HG03039 (cell line): ENCODE results near the gene CPT1A.

Experiments used
- ATAC-seq: cut with Tn5 transposase; IDR thresholded peaks from one replicate; pipeline ENCODE4 v1.9.1; 2021; ENCODE audit warnings: mild to moderate bottlenecking, moderate library complexity; ENCODE audit not compliant: unreplicated experiment

CPT1A gene

GRCh38 chr11:68804786-68805185 is 36.9 kb downstream of the CPT1A start:
- no peak for ATAC-seq

- no peak for ATAC-seq
Observed at GRCh38 chr11:68803766-68804165, 38.0 kb downstream of the CPT1A start.

- ATAC-seq = no peak
Observed at GRCh38 chr11:68798221-68798813, 43.4 kb downstream of the CPT1A start.

GRCh38 chr11:68796801-68797200 is 44.9 kb downstream of the CPT1A start:
- no peak for ATAC-seq

GRCh38 chr11:68792400-68792966 is 49.2 kb downstream of the CPT1A start:
- ATAC-seq = no peak

GRCh38 chr11:68784653-68785052 is 57.1 kb downstream of the CPT1A start:
- ATAC-seq = no peak

- no peak for ATAC-seq
Observed at GRCh38 chr11:68783216-68783821, 58.4 kb downstream of the CPT1A start.

GRCh38 chr11:68782711-68783110 is 59.0 kb downstream of the CPT1A start:
- ATAC-seq = no peak

GRCh38 chr11:68780829-68781228 is 60.9 kb downstream of the CPT1A start:
- ATAC-seq = no peak

- ATAC-seq = no peak
Observed at GRCh38 chr11:68778205-68778604, 63.5 kb downstream of the CPT1A start.

GRCh38 chr11:68776442-68777235 is 65.1 kb downstream of the CPT1A start:
- ATAC-seq = no peak

GRCh38 chr11:68775951-68776388 is 65.7 kb downstream of the CPT1A start:
- no peak for ATAC-seq

- ATAC-seq = no peak
Observed at GRCh38 chr11:68774194-68774585, 67.5 kb downstream of the CPT1A start.

- ATAC-seq = no peak
Observed at GRCh38 chr11:68773521-68774193, 68.1 kb downstream of the CPT1A start.

GRCh38 chr11:68772936-68773335 is 68.8 kb downstream of the CPT1A start:
- no peak for ATAC-seq

- ATAC-seq = no peak
Observed at GRCh38 chr11:68770781-68771180, 70.9 kb downstream of the CPT1A start.

GRCh38 chr11:68767672-68768071 is 74.0 kb downstream of the CPT1A start:
- no peak for ATAC-seq

- ATAC-seq = no peak
Observed at GRCh38 chr11:68766786-68767185, 74.9 kb downstream of the CPT1A start.

GRCh38 chr11:68764746-68765145 is 77.0 kb downstream of the CPT1A start:
- no peak for ATAC-seq

GRCh38 chr11:68763926-68764657 is 77.6 kb downstream of the CPT1A start:
- ATAC-seq = no peak
